GM10248 (cell line): ENCODE data around the gene DNAH10.

ENCODE experiments used
- CTCF ChIA-PET: fragments of 300-600 bp; sonication (Branson Sonifier 250); formaldehyde crosslinking; extraction: SDS; loops from one replicate; lab custom pipeline; 2021; ENCODE audit warnings: antibody characterized with exemption; lab: Yijun Ruan, JAX
- POLR2A ChIA-PET: fragments of 350-650 bp; sonication (Branson Sonifier 250); formaldehyde crosslinking; extraction: SDS; loops from one replicate; lab custom pipeline; 2020; ENCODE audit warnings: antibody characterized with exemption; lab: Yijun Ruan, JAX
- DNase-seq: peaks from one replicate; pipeline ENCODE4 v3.0.0; 2012; ENCODE audit errors: extremely low spot score
- TF ChIP-seq, protein P1 (sequence below): IDR thresholded peaks from 2 replicates; pipeline ENCODE4 v1.5.1; 2012; ENCODE audit warnings: mild to moderate bottlenecking, low read depth; ENCODE audit errors: extremely low read depth, missing control alignments, control extremely low read depth

Gene DNAH10

DNA sequence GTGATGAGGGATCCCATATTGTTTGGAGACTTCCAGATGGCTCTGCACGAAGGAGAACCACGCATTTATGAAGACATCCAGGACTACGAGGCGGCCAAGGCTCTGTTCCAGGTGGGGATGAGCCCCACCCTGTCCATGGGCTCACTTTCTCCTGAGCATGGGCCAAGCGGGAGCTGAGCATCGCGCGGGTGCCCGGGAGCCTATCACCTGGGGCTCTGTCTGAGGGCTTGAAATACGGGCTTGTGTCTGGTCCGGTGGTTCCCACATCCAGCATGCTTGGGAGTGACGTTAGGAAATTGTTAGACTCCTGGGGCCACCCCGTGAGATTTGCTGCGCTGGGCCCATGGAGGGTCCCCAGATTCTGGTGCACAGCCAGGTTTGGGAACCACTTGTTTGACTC lies 117.6 kb downstream of the DNAH10 start:
- TF ChIP-seq, protein P1, sequence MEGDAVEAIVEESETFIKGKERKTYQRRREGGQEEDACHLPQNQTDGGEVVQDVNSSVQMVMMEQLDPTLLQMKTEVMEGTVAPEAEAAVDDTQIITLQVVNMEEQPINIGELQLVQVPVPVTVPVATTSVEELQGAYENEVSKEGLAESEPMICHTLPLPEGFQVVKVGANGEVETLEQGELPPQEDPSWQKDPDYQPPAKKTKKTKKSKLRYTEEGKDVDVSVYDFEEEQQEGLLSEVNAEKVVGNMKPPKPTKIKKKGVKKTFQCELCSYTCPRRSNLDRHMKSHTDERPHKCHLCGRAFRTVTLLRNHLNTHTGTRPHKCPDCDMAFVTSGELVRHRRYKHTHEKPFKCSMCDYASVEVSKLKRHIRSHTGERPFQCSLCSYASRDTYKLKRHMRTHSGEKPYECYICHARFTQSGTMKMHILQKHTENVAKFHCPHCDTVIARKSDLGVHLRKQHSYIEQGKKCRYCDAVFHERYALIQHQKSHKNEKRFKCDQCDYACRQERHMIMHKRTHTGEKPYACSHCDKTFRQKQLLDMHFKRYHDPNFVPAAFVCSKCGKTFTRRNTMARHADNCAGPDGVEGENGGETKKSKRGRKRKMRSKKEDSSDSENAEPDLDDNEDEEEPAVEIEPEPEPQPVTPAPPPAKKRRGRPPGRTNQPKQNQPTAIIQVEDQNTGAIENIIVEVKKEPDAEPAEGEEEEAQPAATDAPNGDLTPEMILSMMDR, result no peak
- ChIA-PET CTCF (interaction anchor here (1.9 kb wide), 1 partner anchor 10 kb away, joined by 5 read pairs; no protein-coding TSS in a partner anchor), POLR2A (no interaction called here)
- no peak for DNase-seq

DNA sequence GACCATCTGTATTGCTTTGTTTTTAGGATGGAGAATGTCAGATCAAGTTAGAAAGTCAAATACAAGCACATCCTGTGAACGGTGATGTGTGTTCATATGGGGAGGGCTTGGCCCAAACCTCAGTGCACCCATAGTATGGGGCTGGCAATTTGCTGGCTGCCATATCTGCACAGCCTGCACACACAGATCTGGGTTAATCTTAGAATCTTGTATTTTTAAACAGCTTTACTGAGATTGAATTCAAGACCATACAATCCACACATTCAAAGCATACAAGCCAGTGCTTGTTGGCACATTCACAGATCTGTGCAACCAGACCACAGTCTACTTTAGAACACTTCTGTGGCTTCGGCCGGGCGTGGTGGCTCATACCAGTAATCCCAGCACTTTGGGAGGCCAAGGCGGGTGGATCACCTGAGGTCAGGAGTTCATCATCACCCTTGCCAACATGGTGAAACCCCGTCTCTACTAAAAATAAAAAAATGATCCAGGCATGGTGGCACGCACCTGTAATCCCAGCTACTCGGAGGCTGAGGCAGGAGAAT lies 120.1 kb downstream of the DNAH10 start:
- CTCF ChIA-PET, result no interaction called here
- TF ChIP-seq, protein P1, result no peak
- POLR2A ChIA-PET, result no interaction called here
- no peak for DNase-seq

DNA sequence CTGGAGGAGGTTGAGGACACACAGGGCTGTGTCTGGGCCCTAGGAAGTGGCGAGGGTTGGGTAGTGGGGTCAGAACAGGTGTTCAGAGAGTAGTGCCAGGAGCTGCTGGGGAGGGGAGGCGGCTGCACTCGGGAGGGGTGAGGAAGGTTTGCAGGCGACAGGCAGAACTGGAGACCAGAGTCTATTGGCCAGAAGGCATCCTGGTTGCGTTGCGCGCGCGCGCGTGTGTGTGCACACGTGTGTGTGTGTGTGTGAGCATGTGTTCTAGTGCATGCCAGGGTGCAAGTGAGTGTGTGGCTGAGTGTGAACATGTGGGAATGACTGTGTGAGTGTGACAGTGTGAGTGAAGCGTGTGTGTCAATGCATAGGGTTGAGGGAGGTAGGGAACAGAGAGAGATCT lies 124.2 kb downstream of the DNAH10 start:
- POLR2A ChIA-PET, result no interaction called here
- TF ChIP-seq, protein P1, result no peak
- DNase-seq, result no peak
- CTCF ChIA-PET, result interaction anchor here (0.8 kb wide), 1 partner anchor 52 kb away, joined by 3 read pairs; no protein-coding TSS in a partner anchor

DNA sequence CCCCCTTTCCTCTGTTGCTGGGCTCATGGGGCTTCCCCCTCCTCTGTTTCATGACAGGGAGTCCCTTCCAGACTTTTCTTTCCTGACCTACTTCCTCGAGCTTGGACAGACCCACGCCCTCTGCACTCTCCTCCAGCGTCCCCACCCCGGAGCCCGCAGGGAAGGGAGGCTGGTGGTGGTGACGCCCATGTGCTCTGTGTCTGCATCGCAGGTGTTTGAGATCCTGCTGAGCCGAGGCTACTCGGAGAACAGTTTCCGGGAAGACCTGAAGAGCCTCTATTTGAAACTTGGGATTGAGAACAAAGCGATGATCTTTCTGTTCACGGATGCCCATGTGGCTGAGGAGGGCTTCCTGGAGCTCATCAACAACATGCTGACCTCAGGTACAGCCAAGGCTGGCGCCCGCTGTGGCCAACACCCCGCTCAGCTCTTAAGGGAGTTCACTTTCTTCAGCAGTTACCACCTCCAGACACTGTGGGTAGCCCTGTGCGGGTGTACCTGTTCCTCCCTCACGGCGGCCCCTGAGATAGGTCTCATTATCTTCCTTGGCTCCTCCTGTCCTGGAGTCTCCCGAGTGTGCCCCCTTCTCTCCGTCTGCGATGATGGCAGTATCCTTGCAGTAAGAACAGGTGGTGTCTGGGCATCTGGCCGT lies 125.0 kb downstream of the DNAH10 start:
- TF ChIP-seq, protein P1, result no peak
- ChIA-PET POLR2A (no interaction called here), CTCF (no interaction called here)
- no peak for DNase-seq

DNA sequence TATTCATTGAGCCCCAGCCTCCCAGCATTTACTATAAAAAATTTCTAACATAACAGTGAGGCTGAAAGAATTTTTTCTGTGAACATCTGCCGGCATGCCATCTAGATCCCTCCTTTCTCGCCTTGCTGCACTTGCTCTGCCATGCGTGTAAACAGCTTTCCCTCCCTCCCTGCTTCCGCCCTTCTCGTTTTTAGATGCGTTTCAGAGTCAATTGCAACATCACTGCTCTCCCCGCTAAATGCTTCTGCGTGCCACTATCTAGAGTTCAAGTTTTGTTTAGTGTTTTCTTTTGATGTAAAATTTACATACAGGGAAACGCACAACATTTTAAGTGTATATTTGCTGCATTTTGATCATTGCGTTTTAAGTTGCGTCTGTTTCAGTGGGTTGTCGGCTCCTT lies 126.9 kb downstream of the DNAH10 start:
- ChIA-PET CTCF (interaction anchor here (1.2 kb wide), 1 partner anchor 10 kb away, joined by 3 read pairs; no protein-coding TSS in a partner anchor), POLR2A (no interaction called here)
- no peak for DNase-seq
- TF ChIP-seq, protein P1, result no peak

DNA sequence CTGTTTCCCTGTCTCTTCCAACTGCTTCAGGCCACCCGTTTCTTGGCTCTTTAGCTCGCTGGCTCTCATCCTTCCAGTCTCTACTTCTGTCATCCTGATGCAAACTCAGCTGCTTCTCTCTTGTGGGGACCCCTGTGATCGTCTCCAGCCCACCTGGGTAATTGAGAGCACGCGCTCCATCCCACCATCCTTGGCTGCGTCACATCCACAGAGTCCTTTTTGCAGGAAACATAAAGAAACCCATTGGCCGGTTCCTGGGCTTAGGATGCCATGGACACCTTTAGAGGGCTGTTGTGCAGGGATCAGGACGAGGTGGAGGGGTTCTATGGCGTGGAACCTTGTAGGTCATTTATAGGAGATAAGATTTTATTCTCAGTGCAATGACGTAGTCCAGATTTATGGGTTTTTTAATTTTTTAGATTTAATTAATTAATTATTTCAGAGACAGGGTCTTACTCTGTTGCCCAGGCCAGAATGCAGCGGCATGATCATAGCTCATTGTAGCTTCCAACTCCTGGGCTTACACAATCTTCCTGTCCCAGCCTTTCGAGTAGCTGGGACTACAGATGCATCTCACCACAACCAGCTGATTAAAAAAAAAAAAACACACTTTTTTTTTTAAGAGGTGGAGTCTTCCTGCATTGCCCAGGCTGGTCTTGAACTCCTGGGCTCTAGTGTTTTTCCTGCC lies 127.9 kb downstream of the DNAH10 start:
- CTCF ChIA-PET, result interaction anchor here (1.2 to 2.0 kb wide), 3 partner anchors 11 to 142 kb away, joined by 3 to 4 read pairs (median 3); no protein-coding TSS in a partner anchor

More for the DNA sequence above, 127.9 kb downstream of the DNAH10 start:
- no peak for DNase-seq
- TF ChIP-seq, protein P1, result no peak
- POLR2A ChIA-PET, result no interaction called here
